ENCODE measurements around the gene CALML3.

GRCh38 chr10:5538892-5539651 is 14.3 kb downstream of the CALML3 start:
- TF ChIP-seq CTCF (IDR thresholded peaks at IDR 0.05; ENCODE audit: insufficient read depth, low read depth, low read length): no peak
- no peak for TF ChIP-seq EZH2 (IDR thresholded peaks at IDR 0.05; ENCODE audit: insufficient read depth, low read length)
